Measurements from ENCODE around the gene MTG2. TPM values are rescaled to one million over a fixed set of nuclear protein-coding genes. Genes with fewer than 3 reads are reported as not detected.
A peak's percentile ranks its signal among the peaks of the same experiment; 100 is the strongest.

MTG2 gene
- total RNA-seq, 1 experiment from 2014 or later: 87.3 TPM

GRCh38 chr20:62237514-62237800 lies 54.6 kb downstream of the MTG2 start:
- H3K36me3 ChIP-seq: peaks cover 19% of the 10 kb centered on the region
- peak overlapping the region; percentile 51 for H3K4me3 ChIP-seq
- DNase-seq: no peak
- H3K9me3 ChIP-seq: no peaks in the 10 kb centered on the region
- no peaks in the 10 kb centered on the region for H3K27me3 ChIP-seq

GRCh38 chr20:62237801-62238568 lies 55.2 kb downstream of the MTG2 start, which contains the start of gene OSBPL2:
Gene OSBPL2, plus strand, starts transcription at chr20:62238521. Its CDS starts 17,664 bp downstream, at chr20:62256185.
- H3K36me3 ChIP-seq: peaks cover 19% of the 10 kb centered on the region
- H3K4me3 ChIP-seq: peak within 1 kb of the TSS; percentile 64
- no peaks in the 10 kb centered on the region for H3K27me3 ChIP-seq
- DNase-seq: peak; percentile 98
- H3K9me3 ChIP-seq: no peaks in the 10 kb centered on the region

- Histone ChIP-seq H3K9me3 (no peaks in the 10 kb centered on the region), H3K4me3 (peak overlapping the region; percentile 64), H3K27me3 (no peaks in the 10 kb centered on the region), H3K36me3 (peaks cover 19% of the 10 kb centered on the region)
- no peak for DNase-seq
These were observed 55.9 kb downstream of the MTG2 start for GRCh38 chr20:62238569-62239277.

GRCh38 chr20:62239278-62239879 lies 56.6 kb downstream of the MTG2 start:
- no peaks in the 10 kb centered on the region for H3K27me3 ChIP-seq
- H3K36me3 ChIP-seq: peaks cover 19% of the 10 kb centered on the region
- no peak for DNase-seq
- peak overlapping the region; percentile 64 for H3K4me3 ChIP-seq
- H3K9me3 ChIP-seq: no peaks in the 10 kb centered on the region

- Histone ChIP-seq H3K27me3 (no peaks in the 10 kb centered on the region), H3K9me3 (no peaks in the 10 kb centered on the region), H3K4me3 (peak overlapping the region; percentile 64; the same call in 1 of the 2 replicates), H3K36me3 (peaks cover 19% of the 10 kb centered on the region)
- no peak for DNase-seq
These were observed 57.3 kb downstream of the MTG2 start for GRCh38 chr20:62240020-62240685.

DNA sequence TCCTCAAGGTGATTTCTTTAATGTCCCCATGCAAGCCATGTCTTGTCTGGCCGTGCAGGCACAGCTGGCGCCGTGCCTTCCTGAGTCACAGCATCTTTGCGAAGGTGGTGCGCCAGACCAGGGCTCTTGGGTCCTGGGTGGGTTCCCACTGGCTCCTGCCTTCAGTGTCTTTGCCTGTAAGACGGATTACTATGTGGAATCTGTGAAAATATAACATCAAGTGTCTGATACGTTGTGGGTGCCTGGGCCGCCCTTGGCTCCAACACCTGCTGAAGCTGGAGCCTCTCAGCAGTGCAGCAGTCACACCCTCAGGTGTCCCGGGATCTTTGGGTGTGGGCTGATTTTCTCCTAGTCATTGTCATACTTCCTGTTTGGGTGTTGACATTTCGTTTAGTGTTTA lies 58.7 kb downstream of the MTG2 start:
- Histone ChIP-seq H3K9me3 (no peaks in the 10 kb centered on the region), H3K36me3 (peaks cover 19% of the 10 kb centered on the region), H3K4me3 (no peak overlapping the region), H3K27me3 (no peaks in the 10 kb centered on the region)
- no peak for DNase-seq

- H3K4me3 ChIP-seq: no peak overlapping the region
These were observed 59.3 kb downstream of the MTG2 start for GRCh38 chr20:62242176-62242575.

DNA sequence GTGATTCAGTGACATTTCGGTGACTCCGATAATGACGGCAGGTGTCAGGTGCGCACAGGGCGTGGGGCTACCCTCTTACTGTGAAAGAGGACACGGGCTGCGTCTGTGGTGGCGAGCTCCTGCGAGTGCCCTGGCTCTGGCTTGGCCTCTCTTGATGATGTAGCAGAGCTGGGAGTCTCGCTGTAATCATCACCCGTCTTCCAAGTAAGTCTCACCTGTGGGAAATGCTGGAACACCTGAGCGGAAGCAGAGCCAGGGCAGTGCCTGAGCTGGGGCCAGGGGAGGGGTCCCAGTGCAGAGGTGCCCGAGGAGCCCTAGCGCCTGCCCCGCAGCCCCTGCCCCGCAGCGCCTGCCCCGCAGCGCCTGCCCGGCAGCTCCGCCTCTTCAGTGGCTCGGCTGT lies 60.3 kb downstream of the MTG2 start:
- Histone ChIP-seq H3K36me3 (peaks cover 19% of the 10 kb centered on the region), H3K27me3 (no peaks in the 10 kb centered on the region), H3K9me3 (no peaks in the 10 kb centered on the region), H3K4me3 (no peak overlapping the region)
- no peak for DNase-seq

More at GRCh38 chr20:62242176-62242575, 59.3 kb downstream of the MTG2 start:
- no peak for DNase-seq
- Histone ChIP-seq H3K36me3 (peaks cover 19% of the 10 kb centered on the region), H3K9me3 (no peaks in the 10 kb centered on the region), H3K27me3 (no peaks in the 10 kb centered on the region)

- H3K27me3 ChIP-seq: no peaks in the 10 kb centered on the region
- peaks cover 19% of the 10 kb centered on the region for H3K36me3 ChIP-seq
- no peak for DNase-seq
- H3K4me3 ChIP-seq: no peak overlapping the region
- no peaks in the 10 kb centered on the region for H3K9me3 ChIP-seq
These were observed 61.2 kb downstream of the MTG2 start for GRCh38 chr20:62243906-62244515.

- Histone ChIP-seq H3K4me3 (no peak overlapping the region), H3K27me3 (no peaks in the 10 kb centered on the region), H3K36me3 (peaks cover 19% of the 10 kb centered on the region), H3K9me3 (no peaks in the 10 kb centered on the region)
- no peak for DNase-seq
These were observed 61.8 kb downstream of the MTG2 start for GRCh38 chr20:62244644-62245108.

DNA sequence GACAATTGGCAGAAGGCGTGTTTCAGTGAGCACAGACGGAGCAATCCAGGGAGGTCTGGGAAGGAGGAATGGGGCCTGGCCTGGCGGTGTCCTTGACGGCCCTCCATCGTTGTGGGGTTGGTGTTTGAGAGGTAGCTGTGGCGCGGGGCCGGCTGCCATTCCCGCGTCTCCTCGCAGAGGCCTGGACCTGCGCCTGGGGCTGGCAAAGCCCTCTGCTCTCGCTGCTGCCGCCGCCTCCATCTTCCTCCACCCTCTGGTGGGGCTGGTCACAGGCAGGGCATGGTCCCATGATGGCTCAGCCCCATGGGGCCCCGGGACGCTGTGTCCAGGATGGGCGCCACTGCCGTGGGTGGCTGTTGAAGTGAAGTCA lies 63.1 kb downstream of the MTG2 start:
- DNase-seq: no peak
- Histone ChIP-seq H3K4me3 (no peak overlapping the region), H3K27me3 (no peaks in the 10 kb centered on the region), H3K9me3 (no peaks in the 10 kb centered on the region), H3K36me3 (peaks cover 12% of the 10 kb centered on the region)

DNA sequence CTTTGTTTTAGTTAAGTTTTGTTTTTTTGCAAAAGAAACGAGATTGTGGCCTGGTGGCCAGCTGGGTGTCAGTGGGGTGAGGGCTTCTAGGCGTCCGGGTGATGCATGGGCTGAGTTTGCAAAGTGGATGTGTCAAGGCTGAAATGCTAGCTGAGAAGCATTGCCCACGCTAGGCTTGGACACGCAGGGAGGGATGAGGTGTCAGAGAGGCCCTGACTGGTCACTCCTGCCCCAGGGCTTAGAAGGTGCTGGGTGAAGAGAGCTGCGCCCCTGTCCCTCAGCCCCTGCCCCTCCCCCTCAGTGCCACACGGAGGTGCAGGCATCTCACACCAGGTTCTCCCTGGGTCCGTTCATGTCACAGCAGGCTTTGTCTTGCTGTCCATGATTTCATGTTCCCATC lies 63.6 kb downstream of the MTG2 start:
- Histone ChIP-seq H3K4me3 (no peak overlapping the region), H3K36me3 (peaks cover 8% of the 10 kb centered on the region), H3K27me3 (no peaks in the 10 kb centered on the region), H3K9me3 (no peaks in the 10 kb centered on the region)
- no peak for DNase-seq

DNA sequence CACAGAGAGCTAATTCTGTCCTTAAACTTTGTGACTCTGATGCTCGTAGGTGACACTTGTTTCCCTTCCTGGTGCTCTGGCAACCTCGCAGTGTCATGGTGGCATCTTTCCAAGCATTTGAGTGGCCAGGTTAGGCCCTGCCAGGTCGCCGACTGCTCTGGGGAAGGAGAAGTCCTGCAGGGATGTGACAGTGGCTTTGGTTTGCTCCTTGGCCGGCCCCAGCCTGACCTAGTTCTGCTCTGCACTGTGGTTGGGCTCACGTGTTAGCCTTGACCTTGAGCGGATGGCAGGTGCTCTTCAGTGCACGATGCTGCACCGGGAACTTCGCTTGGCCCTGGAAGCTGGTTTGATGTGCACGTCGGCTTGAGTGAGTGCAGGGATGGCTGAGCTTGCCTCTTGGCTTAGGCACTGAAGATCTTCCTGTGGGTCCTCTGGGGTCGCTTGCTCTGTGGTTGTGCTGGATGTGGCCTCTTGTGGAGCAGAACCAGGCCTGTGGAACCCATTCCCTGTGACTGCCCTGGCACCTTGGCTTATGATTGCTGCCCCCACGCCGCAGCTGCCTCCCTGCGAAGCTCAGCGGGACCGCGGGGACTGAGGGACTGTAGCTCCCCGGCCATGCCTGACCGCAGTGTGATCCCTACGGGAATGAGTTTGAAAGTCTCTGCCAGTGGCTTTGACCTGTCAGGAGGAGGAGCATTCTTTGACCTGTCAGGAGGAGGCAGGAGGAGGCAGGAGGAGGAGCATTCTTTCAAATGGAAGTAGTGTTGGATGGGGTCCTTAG lies 64.2 kb downstream of the MTG2 start:
- DNase-seq: no peak
- Histone ChIP-seq H3K4me3 (no peak overlapping the region), H3K9me3 (no peaks in the 10 kb centered on the region)

GRCh38 chr20:62248890-62249560 lies 66.2 kb downstream of the MTG2 start:
- Histone ChIP-seq H3K27me3 (no peaks in the 10 kb centered on the region), H3K4me3 (no peak overlapping the region), H3K9me3 (no peaks in the 10 kb centered on the region), H3K36me3 (peaks cover 4% of the 10 kb centered on the region; the same call in 1 of the 2 replicates)
- DNase-seq: no peak

More for the DNA sequence above, 64.2 kb downstream of the MTG2 start:
- Histone ChIP-seq H3K36me3 (peaks cover 3% of the 10 kb centered on the region), H3K27me3 (no peaks in the 10 kb centered on the region)

DNA sequence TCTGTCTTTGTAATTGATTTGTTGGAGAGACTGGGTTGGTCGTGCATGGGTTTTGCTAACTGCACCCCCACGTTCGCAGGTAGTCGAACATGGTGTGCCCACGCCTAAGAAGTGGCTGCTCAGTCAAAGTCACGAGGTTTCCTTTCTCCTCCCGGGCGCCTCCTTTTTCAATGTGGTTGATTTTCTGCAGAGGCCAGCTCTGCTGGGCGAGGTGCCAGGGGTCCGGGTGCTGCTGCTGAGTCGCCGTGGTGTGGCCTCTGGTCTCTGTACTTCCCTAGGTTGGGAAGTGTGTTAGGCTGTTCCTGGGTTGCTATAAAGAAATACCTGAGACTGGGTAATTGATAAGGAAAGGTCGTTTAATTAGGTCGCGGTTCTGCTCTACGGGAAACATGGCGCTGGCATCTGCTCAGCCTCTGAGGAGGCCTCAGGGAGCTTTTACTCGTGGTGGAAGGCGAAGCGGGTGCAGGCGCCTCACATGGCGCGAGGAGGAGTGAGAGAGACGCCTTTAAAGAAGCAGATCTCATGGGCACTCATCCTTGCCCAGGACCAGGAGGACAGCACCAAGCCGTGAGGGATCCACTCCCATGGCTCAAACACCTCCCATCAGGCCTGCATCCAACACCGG lies 69.6 kb downstream of the MTG2 start:
- Histone ChIP-seq H3K27me3 (no peaks in the 10 kb centered on the region), H3K36me3 (peaks cover 19% of the 10 kb centered on the region), H3K4me3 (no peak overlapping the region), H3K9me3 (no peaks in the 10 kb centered on the region)
- DNase-seq: peak; percentile 37

All from MG63 (cell line).